ENCODE data around the gene ABCC5.

Gene ABCC5

GRCh38 chr3:184017672-184018423 lies at the start of gene ABCC5:
Gene ABCC5, minus strand, starts transcription at chr3:184017884. Its CDS starts 3,492 bp downstream, at chr3:184014392.
- TF ChIP-seq CTCF (IDR thresholded peaks at IDR 0.05; ENCODE audit: low read depth, low read length, poor library complexity, severe bottlenecking), result peak; percentile 62
- TF ChIP-seq EZH2phosphoT487 (IDR thresholded peaks at IDR 0.05; ENCODE audit: borderline replicate concordance, low read length), result no peak
- Histone ChIP-seq H3K36me3 (ENCODE audit: control insufficient read depth, low read length) (peaks cover 9% of the 10 kb centered on the region), H3K27ac (ENCODE audit: low read depth, low read length) (no peak within 1 kb of the TSS)

GRCh38 chr3:184066211-184066610 lies 48.5 kb upstream of the ABCC5 start:
- no peak overlapping the region for H3K27ac ChIP-seq (ENCODE audit: low read depth, low read length)
- no peak overlapping the region for H3K4me2 ChIP-seq (ENCODE audit: low read length)
- no peaks in the 10 kb centered on the region for H3F3A ChIP-seq (ENCODE audit: control insufficient read depth, insufficient read depth)
- H3K36me3 ChIP-seq (ENCODE audit: control insufficient read depth, low read length), result no peaks in the 10 kb centered on the region
- H3K9me2 ChIP-seq (replicated peaks; ENCODE audit: control insufficient read depth, low read length), result no peaks in the 10 kb centered on the region
- no peaks in the 10 kb centered on the region for H4K20me1 ChIP-seq (ENCODE audit: control insufficient read depth, insufficient read depth, low read depth, low read length)
- no peak overlapping the region for H3K4me3 ChIP-seq (ENCODE audit: low read length)
- H3K9me3 ChIP-seq (ENCODE audit: control insufficient read depth, insufficient read depth, low read length), result no peaks in the 10 kb centered on the region; the same call in 1 of the 2 replicates
- H3K4me1 ChIP-seq (ENCODE audit: control insufficient read depth, low read length), result no peaks in the 10 kb centered on the region
- no peak for TF ChIP-seq EZH2phosphoT487 (IDR thresholded peaks at IDR 0.05; ENCODE audit: borderline replicate concordance, low read length)
- no peak for TF ChIP-seq CTCF (IDR thresholded peaks at IDR 0.05; ENCODE audit: low read depth, low read length, poor library complexity, severe bottlenecking)
- no peaks in the 10 kb centered on the region for H3K79me2 ChIP-seq (ENCODE audit: control insufficient read depth, low read length)
- H3K27me3 ChIP-seq (ENCODE audit: control insufficient read depth, low read length), result peaks cover 4% of the 10 kb centered on the region

More at GRCh38 chr3:184017672-184018423, at the start of gene ABCC5:
- H3K9me2 ChIP-seq (replicated peaks; ENCODE audit: control insufficient read depth, low read length), result no peaks in the 10 kb centered on the region
- H3K9me3 ChIP-seq (ENCODE audit: control insufficient read depth, insufficient read depth, low read length), result no peaks in the 10 kb centered on the region
- peaks cover 7% of the 10 kb centered on the region; the same call in 1 of the 2 replicates for H3K79me2 ChIP-seq (ENCODE audit: control insufficient read depth, low read length)
- no peaks in the 10 kb centered on the region for H4K20me1 ChIP-seq (ENCODE audit: control insufficient read depth, insufficient read depth, low read depth, low read length)
- H3K4me3 ChIP-seq (ENCODE audit: low read length), result peak within 1 kb of the TSS; percentile 100
- H3K4me2 ChIP-seq (ENCODE audit: low read length), result peak within 1 kb of the TSS; percentile 96
- H3F3A ChIP-seq (ENCODE audit: control insufficient read depth, insufficient read depth), result no peaks in the 10 kb centered on the region
- peaks cover 6% of the 10 kb centered on the region; the same call in 1 of the 2 replicates for H3K27me3 ChIP-seq (ENCODE audit: control insufficient read depth, low read length)
- H3K4me1 ChIP-seq (ENCODE audit: control insufficient read depth, low read length), result peaks cover 18% of the 10 kb centered on the region

- no peak overlapping the region for H3K27ac ChIP-seq (ENCODE audit: low read depth, low read length)
- H3K79me2 ChIP-seq (ENCODE audit: control insufficient read depth, low read length), result no peaks in the 10 kb centered on the region
- peaks cover 4% of the 10 kb centered on the region for H3K27me3 ChIP-seq (ENCODE audit: control insufficient read depth, low read length)
- no peak overlapping the region for H3K4me2 ChIP-seq (ENCODE audit: low read length)
- H3K36me3 ChIP-seq (ENCODE audit: control insufficient read depth, low read length), result no peaks in the 10 kb centered on the region
- H3K9me2 ChIP-seq (replicated peaks; ENCODE audit: control insufficient read depth, low read length), result no peaks in the 10 kb centered on the region
- no peaks in the 10 kb centered on the region for H3K4me1 ChIP-seq (ENCODE audit: control insufficient read depth, low read length)
- TF ChIP-seq CTCF (IDR thresholded peaks at IDR 0.05; ENCODE audit: low read depth, low read length, poor library complexity, severe bottlenecking), result no peak
- H3K4me3 ChIP-seq (ENCODE audit: low read length), result no peak overlapping the region
- no peaks in the 10 kb centered on the region for H4K20me1 ChIP-seq (ENCODE audit: control insufficient read depth, insufficient read depth, low read depth, low read length)
- H3K9me3 ChIP-seq (ENCODE audit: control insufficient read depth, insufficient read depth, low read length), result no peaks in the 10 kb centered on the region
- H3F3A ChIP-seq (ENCODE audit: control insufficient read depth, insufficient read depth), result no peaks in the 10 kb centered on the region
These were observed 45.0 kb upstream of the ABCC5 start for GRCh38 chr3:184062637-184063036.
